Measurements from ENCODE around the gene NENF.
A peak's percentile ranks its signal among the peaks of the same experiment; 100 is the strongest.
"Not testable (repeated sequence)": the region's sequence is repeated elsewhere in the genome, so short reads cannot be mapped to it uniquely, and the experiment has no call there.

NENF gene

GRCh38 chr1:212432661-212433576 lies at the start of gene NENF:
NENF (plus strand) TSS chr1:212432920; CDS start chr1:212432944, 24 bp downstream.
- peak; percentile 64 for DNase-seq (ENCODE audit: low read depth)

GRCh38 chr1:212386029-212386428 lies 46.7 kb upstream of the NENF start:
- no peak for DNase-seq (ENCODE audit: low read depth)

GRCh38 chr1:212388985-212389716 lies 43.6 kb upstream of the NENF start:
- no peak for DNase-seq (ENCODE audit: low read depth)

GRCh38 chr1:212395678-212396437 lies 36.9 kb upstream of the NENF start:
- not testable (repeated sequence) for DNase-seq (ENCODE audit: low read depth)

GRCh38 chr1:212396638-212397037 lies 36.1 kb upstream of the NENF start:
- DNase-seq (ENCODE audit: low read depth) = no peak

GRCh38 chr1:212397171-212397570 lies 35.5 kb upstream of the NENF start:
- no peak for DNase-seq (ENCODE audit: low read depth)

- DNase-seq (ENCODE audit: low read depth) = no peak
Measured at GRCh38 chr1:212401042-212401441, 31.7 kb upstream of the NENF start.

GRCh38 chr1:212401838-212402582 lies 30.7 kb upstream of the NENF start:
- no peak for DNase-seq (ENCODE audit: low read depth)

- DNase-seq (ENCODE audit: low read depth) = no peak
Measured at GRCh38 chr1:212402666-212403321, 29.9 kb upstream of the NENF start.

GRCh38 chr1:212410231-212410820 lies 22.4 kb upstream of the NENF start:
- DNase-seq (ENCODE audit: low read depth) = no peak

GRCh38 chr1:212412374-212412773 lies 20.3 kb upstream of the NENF start:
- DNase-seq (ENCODE audit: low read depth) = no peak

- peak; percentile 17 for DNase-seq (ENCODE audit: low read depth)
Measured at GRCh38 chr1:212413902-212414327, 18.8 kb upstream of the NENF start.

GRCh38 chr1:212414328-212415106 lies 18.2 kb upstream of the NENF start, which contains the start of gene PACC1:
PACC1 (minus strand) TSS chr1:212414886; CDS start chr1:212414757, 129 bp downstream.
- DNase-seq (ENCODE audit: low read depth) = peak; percentile 83

- no peak for DNase-seq (ENCODE audit: low read depth)
Measured at GRCh38 chr1:212415107-212415841, 17.4 kb upstream of the NENF start.

GRCh38 chr1:212421165-212421564 lies 11.6 kb upstream of the NENF start:
- DNase-seq (ENCODE audit: low read depth) = no peak

GRCh38 chr1:212423879-212424278 lies 8.8 kb upstream of the NENF start:
- DNase-seq (ENCODE audit: low read depth) = no peak

GRCh38 chr1:212428496-212428895 lies 4.2 kb upstream of the NENF start:
- DNase-seq (ENCODE audit: low read depth) = no peak

GRCh38 chr1:212430416-212430815 lies 2.3 kb upstream of the NENF start:
- no peak for DNase-seq (ENCODE audit: low read depth)

GRCh38 chr1:212430955-212431394 lies 1.7 kb upstream of the NENF start:
- DNase-seq (ENCODE audit: low read depth) = no peak
